Left lung (tissue), 10 donors: ENCODE measurements around the gene CHCHD10. TPM values are rescaled to one million over a fixed set of nuclear protein-coding genes. Genes with fewer than 3 reads are reported as not detected.

ENCODE experiments used
- ATAC-seq: fragments of 200-7000 bp; cut with Tn5 transposase; one replicate; pipeline ENCODE4 v1.9.1; 2020; ENCODE audit warnings: moderate library complexity
- DNase-seq, 4 donors: peaks; one replicate each; pipeline ENCODE4 v3.0.0-alpha.2; 2013 to 2020
- H3K27ac ChIP-seq, 2 donors: fragments of 200-600 bp; sonication (generic) in 1 of 2; one replicate each; pipeline versions ENCODE4 v1.5.0 to v1.8.0; 2020 to 2021
- H3K27me3 ChIP-seq, 2 donors: fragments of 200-600 bp; sonication (generic) in 1 of 2; one replicate each; pipeline versions ENCODE4 v1.5.0 to v1.8.0; 2020 to 2021
- H3K36me3 ChIP-seq, 2 donors: fragments of 200-600 bp; sonication (generic) in 1 of 2; one replicate each; pipeline versions ENCODE4 v1.5.0 to v1.8.0; 2020 to 2021
- H3K4me1 ChIP-seq, 2 donors: fragments of 200-600 bp; one replicate each; pipeline ENCODE4 v1.8.0; 2021
- H3K4me3 ChIP-seq, 2 donors: fragments of 200-600 bp; sonication (generic) in 1 of 2; one replicate each; pipeline versions ENCODE4 v1.5.0 to v1.8.0; 2020 to 2021; ENCODE audit warnings: mild to moderate bottlenecking in 1 of 2
- H3K9me3 ChIP-seq, 2 donors: fragments of 200-600 bp; sonication (generic) in 1 of 2; one replicate each; pipeline versions ENCODE4 v1.5.0 to v1.8.0; 2020 to 2021
- CTCF ChIP-seq, 2 donors: fragments of 200-600 bp; sonication (generic) in 1 of 2; IDR thresholded peaks; one replicate each; pipeline versions ENCODE4 v1.5.0 to v1.8.0; 2021; ENCODE audit warnings: antibody characterized with exemption in 2 of 2
- intact Hi-C, 2 donors: fragments of 100-400 bp; cut with DNase I; formaldehyde crosslinking; loops; one replicate each; pipeline versions ENCODE4 v1.11.2 to v1.14.2; 2022
- polyA plus RNA-seq, 6 donors: library from polyadenylated mRNA; unstranded; fragments of 120-200 nt; gene quantifications; one replicate each; pipeline ENCODE4 v1.2.1, GENCODE V29; 2013; ENCODE audit not compliant: insufficient read length in 6 of 6
- total RNA-seq, 2 donors: library from RNA; stranded (reverse); fragmentation: NEBNext Ultra II Directional; extraction: Animal tissue kit (Norgen Biotek cat#: 25700); gene quantifications; one replicate each; pipeline ENCODE4 v1.2.1, GENCODE V29; 2021
- donor health status: DM: no; HTN: yes; CAD: no.
- donor health status: DM: no; HTN: no; CAD: no.

CHCHD10 gene
- total and polyA plus RNA-seq, 8 donors: 19.0 to 128 (median 30.8) TPM

GRCh38 chr22:23815541-23816155 lies 47.9 kb upstream of the CHCHD10 start:
- Histone ChIP-seq H3K36me3 (peaks cover 0 to 91% of the 10 kb centered on the region in 2 donors), H3K4me3 (no peak overlapping the region), H3K9me3 (no peaks in the 10 kb centered on the region), H3K4me1 (no peaks in the 10 kb centered on the region), H3K27ac (no peak overlapping the region), H3K27me3 (no peaks in the 10 kb centered on the region)
- DNase-seq (peak in 1 of 4 donors; percentile 3), ATAC-seq (no peak)
- TF ChIP-seq CTCF (IDR thresholded peaks at IDR 0.05): no peak
- intact Hi-C loops: no loop called here

- H3K4me1 ChIP-seq: no peaks in the 10 kb centered on the region
- intact Hi-C loops: no loop called here
- no peak for DNase-seq
- no peaks in the 10 kb centered on the region for H3K9me3 ChIP-seq
- ATAC-seq: no peak
- H3K36me3 ChIP-seq: peaks cover 0 to 89% of the 10 kb centered on the region in 2 donors
- no peak for TF ChIP-seq CTCF (IDR thresholded peaks at IDR 0.05)
- no peak overlapping the region for H3K4me3 ChIP-seq
- H3K27ac ChIP-seq: no peak overlapping the region
- no peaks in the 10 kb centered on the region for H3K27me3 ChIP-seq
Measured at GRCh38 chr22:23812378-23812777, 44.6 kb upstream of the CHCHD10 start.

- H3K4me1 ChIP-seq: no peaks in the 10 kb centered on the region
- no peaks in the 10 kb centered on the region for H3K27me3 ChIP-seq
- ATAC-seq (no peak), DNase-seq (no peak)
- no peak overlapping the region for H3K27ac ChIP-seq
- TF ChIP-seq CTCF (IDR thresholded peaks at IDR 0.05): no peak
- no peak overlapping the region for H3K4me3 ChIP-seq
- H3K36me3 ChIP-seq: peaks cover 0 to 98% of the 10 kb centered on the region in 2 donors
- H3K9me3 ChIP-seq: no peaks in the 10 kb centered on the region
- intact Hi-C loops: no loop called here
Measured at GRCh38 chr22:23806837-23807236, 39.1 kb upstream of the CHCHD10 start.

GRCh38 chr22:23804781-23805291 lies 37.1 kb upstream of the CHCHD10 start:
- Histone ChIP-seq H3K4me1 (no peaks in the 10 kb centered on the region), H3K9me3 (no peaks in the 10 kb centered on the region), H3K36me3 (peaks cover 0 to 98% of the 10 kb centered on the region in 2 donors), H3K4me3 (no peak overlapping the region), H3K27ac (no peak overlapping the region), H3K27me3 (no peaks in the 10 kb centered on the region)
- intact Hi-C loops: no loop called here
- no peak for TF ChIP-seq CTCF (IDR thresholded peaks at IDR 0.05)
- ATAC-seq (no peak), DNase-seq (no peak)

- no peaks in the 10 kb centered on the region for H3K4me1 ChIP-seq
- DNase-seq (no peak), ATAC-seq (no peak)
- intact Hi-C loops: no loop called here
- no peak for TF ChIP-seq CTCF (IDR thresholded peaks at IDR 0.05)
- H3K4me3 ChIP-seq: no peak overlapping the region
- no peaks in the 10 kb centered on the region for H3K9me3 ChIP-seq
- H3K36me3 ChIP-seq: peaks cover 0 to 98% of the 10 kb centered on the region in 2 donors
- H3K27me3 ChIP-seq: no peaks in the 10 kb centered on the region
- no peak overlapping the region for H3K27ac ChIP-seq
Measured at GRCh38 chr22:23803001-23803819, 35.4 kb upstream of the CHCHD10 start.
